HepG2 (cell line): Measurements from ENCODE around the gene LTB4R2. TPM values are rescaled to one million over a fixed set of nuclear protein-coding genes. Genes with fewer than 3 reads are reported as not detected.

Experiments used
- ATF7-NPFF ChIP-seq: sonication (generic); formaldehyde crosslinking; IDR thresholded peaks from 2 replicates; pipeline ENCODE4 v1.8.1; 2023; ENCODE audit warnings: mild to moderate bottlenecking, low read depth, missing genetic modification reagents, moderate library complexity
- EHMT2 ChIP-seq: fragments of 200-600 bp; sonication (generic); IDR thresholded peaks from 2 replicates; pipeline ENCODE4 v1.7.0; 2017; ENCODE audit warnings: antibody characterized with exemption, low read depth, low read length, borderline replicate concordance
- FOXC1 ChIP-seq: sonication (generic); formaldehyde crosslinking; IDR thresholded peaks from 2 replicates; pipeline ENCODE4 v1.8.0; 2022; ENCODE audit warnings: mild to moderate bottlenecking, missing genetic modification reagents, borderline replicate concordance
- HES4 ChIP-seq: sonication (generic); formaldehyde crosslinking; IDR thresholded peaks from 2 replicates; pipeline ENCODE4 v1.9.0; 2021; ENCODE audit warnings: mild to moderate bottlenecking, missing genetic modification reagents, borderline replicate concordance
- HOXA7 ChIP-seq: sonication (generic); formaldehyde crosslinking; IDR thresholded peaks from 2 replicates; pipeline ENCODE4 v1.8.1; 2022; ENCODE audit warnings: mild to moderate bottlenecking, missing genetic modification reagents, moderate library complexity
- KLF13 ChIP-seq: sonication (generic); formaldehyde crosslinking; IDR thresholded peaks from 2 replicates; pipeline ENCODE4 v1.4.0; 2020; ENCODE audit warnings: mild to moderate bottlenecking, missing genetic modification reagents
- PLRG1 ChIP-seq: fragments of 450-650 bp; conservative IDR thresholded peaks from 2 replicates; pipeline ENCODE4 v1.6.1; 2016
- RCOR2 ChIP-seq: IDR thresholded peaks from 2 replicates; pipeline ENCODE4 v1.6.1; 2016; ENCODE audit warnings: missing biosample characterization, missing genetic modification reagents
- RFXANK ChIP-seq: IDR thresholded peaks from 2 replicates; pipeline ENCODE4 v1.6.1; 2016
- TMF1 ChIP-seq: sonication (generic); formaldehyde crosslinking; IDR thresholded peaks from 2 replicates; pipeline ENCODE4 v1.8.1; 2022; ENCODE audit warnings: low read depth, missing genetic modification reagents
- ZNF205 ChIP-seq: IDR thresholded peaks from 2 replicates; pipeline ENCODE4 v1.6.1; 2018; ENCODE audit warnings: missing biosample characterization, missing genetic modification reagents
- polyA plus RNA-seq, 8 experiments: library from polyadenylated mRNA; depleted of rRNA in 3 of 8; stranded (reverse) in 7 of 8; unstranded in 1 of 8; fragments of >200 nt; fragmentation: Illumina TruSeq in 4 of 8; extraction: Trizol in 4 of 8; gene quantifications; 2 replicates each; pipeline versions ENCODE4 v1.2.1 to v1.2.3, GENCODE V29; 2011 to 2016; ENCODE audit warnings: low read depth in 4 of 8, missing spikeins in 1 of 8, mixed read lengths in 1 of 8; ENCODE audit not compliant: insufficient read depth in 1 of 8
- total RNA-seq, 5 experiments: library from RNA; depleted of rRNA; stranded (reverse); fragments of >200 nt; fragmentation: Illumina TruSeq; extraction: Trizol; gene quantifications; 2 replicates each; pipeline ENCODE4 v1.2.3, GENCODE V29; 2016; ENCODE audit warnings: low read depth in 1 of 5
- TF ChIP-seq, protein P1 (sequence below): sonication (generic); formaldehyde crosslinking; IDR thresholded peaks from 2 replicates; pipeline ENCODE4 v1.9.0; 2021; ENCODE audit warnings: missing genetic modification reagents, mild to moderate bottlenecking, borderline replicate concordance
- TF ChIP-seq, protein P2 (sequence below): sonication (generic); formaldehyde crosslinking; IDR thresholded peaks from 2 replicates; pipeline ENCODE4 v1.8.0; 2023; ENCODE audit warnings: mild to moderate bottlenecking, missing genetic modification reagents
- TF ChIP-seq, protein P3 (sequence below): IDR thresholded peaks from 2 replicates; pipeline ENCODE4 v1.6.1; 2016; ENCODE audit warnings: low read depth, missing genetic modification reagents, missing compliant biosample characterization
- TF ChIP-seq, protein P4 (sequence below): sonication (generic); formaldehyde crosslinking; IDR thresholded peaks from 2 replicates; pipeline ENCODE4 v1.4.0; 2020; ENCODE audit warnings: mild to moderate bottlenecking, missing genetic modification reagents
- TF ChIP-seq, protein P5 (sequence below): sonication (generic); formaldehyde crosslinking; IDR thresholded peaks from 2 replicates; pipeline ENCODE4 v1.5.0; 2020; ENCODE audit warnings: missing genetic modification reagents

LTB4R2 gene
- total and polyA plus RNA-seq, 2 of the 13 experiments (the other 11 are each of a cell fraction or from before 2014, with no cell fraction given) = 3.9 to 6.9 TPM

DNA sequence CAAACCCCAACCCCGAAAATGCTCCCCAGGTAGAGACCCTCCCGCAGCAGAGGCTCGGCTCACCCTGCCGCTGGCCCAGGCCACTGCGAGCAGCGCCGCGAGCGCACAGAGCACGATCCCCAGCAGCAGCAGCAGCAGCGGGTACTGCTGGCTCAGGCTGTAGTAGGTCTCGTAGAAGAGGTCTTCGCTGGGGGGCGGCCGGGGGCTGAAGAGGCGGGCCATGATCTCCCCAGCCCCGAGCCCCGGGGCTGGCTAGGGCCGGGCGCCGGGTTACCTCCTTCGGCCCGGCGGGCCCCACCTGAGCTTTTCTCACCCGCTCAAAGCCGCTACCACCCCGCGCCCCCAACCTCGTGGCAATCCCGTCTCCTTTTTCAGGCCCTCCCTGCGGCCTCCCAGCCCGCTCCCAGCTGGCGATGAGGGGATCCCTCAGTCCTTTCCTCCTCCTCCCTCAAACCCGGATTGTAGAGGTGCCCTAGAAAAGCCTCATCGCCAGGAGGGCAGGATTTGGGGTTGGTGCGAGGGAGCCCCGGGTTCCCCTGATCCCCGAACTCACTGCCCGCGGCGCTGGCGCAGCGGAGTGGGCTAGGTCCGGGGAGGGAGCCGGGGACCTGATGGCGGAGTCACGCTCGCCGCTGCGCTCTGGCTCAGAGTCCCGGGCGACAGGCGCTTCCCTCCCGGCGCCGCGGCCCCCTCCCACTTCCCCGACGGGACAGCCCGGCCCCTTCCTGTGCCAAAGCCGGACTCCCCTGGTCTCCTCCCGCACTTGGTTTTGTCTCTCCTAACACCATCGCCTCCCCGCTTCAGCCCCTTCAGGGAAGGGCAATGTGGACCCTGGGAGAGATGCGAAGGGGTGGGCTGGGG lies 24.7 kb downstream of the LTB4R2 start, which contains the start of gene ADCY4 (continued):
- TF ChIP-seq, protein P1, sequence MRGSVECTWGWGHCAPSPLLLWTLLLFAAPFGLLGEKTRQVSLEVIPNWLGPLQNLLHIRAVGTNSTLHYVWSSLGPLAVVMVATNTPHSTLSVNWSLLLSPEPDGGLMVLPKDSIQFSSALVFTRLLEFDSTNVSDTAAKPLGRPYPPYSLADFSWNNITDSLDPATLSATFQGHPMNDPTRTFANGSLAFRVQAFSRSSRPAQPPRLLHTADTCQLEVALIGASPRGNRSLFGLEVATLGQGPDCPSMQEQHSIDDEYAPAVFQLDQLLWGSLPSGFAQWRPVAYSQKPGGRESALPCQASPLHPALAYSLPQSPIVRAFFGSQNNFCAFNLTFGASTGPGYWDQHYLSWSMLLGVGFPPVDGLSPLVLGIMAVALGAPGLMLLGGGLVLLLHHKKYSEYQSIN = no peak
- TF ChIP-seq RFXANK (CRISPR knock-in tag) (no peak), RCOR2 (CRISPR knock-in tag) (no peak), ATF7-NPFF (CRISPR knock-in tag) (peak; percentile 46; the same call in 1 of the 2 replicates), EHMT2 (no peak), HES4 (CRISPR knock-in tag) (peak; percentile 13; the same call in 1 of the 2 replicates), KLF13 (CRISPR knock-in tag) (no peak), ZNF205 (no peak), TMF1 (CRISPR knock-in tag) (no peak), FOXC1 (CRISPR knock-in tag) (0 out of 2 replicates have a peak, but pooled peaks have one; percentile 12), HOXA7 (CRISPR knock-in tag) (no peak), PLRG1 (no peak)
- TF ChIP-seq, protein P2, sequence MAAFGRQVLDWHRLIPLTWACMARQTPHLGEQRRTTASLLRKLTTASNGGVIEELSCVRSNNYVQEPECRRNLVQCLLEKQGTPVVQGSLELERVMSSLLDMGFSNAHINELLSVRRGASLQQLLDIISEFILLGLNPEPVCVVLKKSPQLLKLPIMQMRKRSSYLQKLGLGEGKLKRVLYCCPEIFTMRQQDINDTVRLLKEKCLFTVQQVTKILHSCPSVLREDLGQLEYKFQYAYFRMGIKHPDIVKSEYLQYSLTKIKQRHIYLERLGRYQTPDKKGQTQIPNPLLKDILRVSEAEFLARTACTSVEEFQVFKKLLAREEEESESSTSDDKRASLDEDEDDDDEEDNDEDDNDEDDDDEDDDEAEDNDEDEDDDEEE (CRISPR knock-in tag) = no peak
- TF ChIP-seq, protein P3, sequence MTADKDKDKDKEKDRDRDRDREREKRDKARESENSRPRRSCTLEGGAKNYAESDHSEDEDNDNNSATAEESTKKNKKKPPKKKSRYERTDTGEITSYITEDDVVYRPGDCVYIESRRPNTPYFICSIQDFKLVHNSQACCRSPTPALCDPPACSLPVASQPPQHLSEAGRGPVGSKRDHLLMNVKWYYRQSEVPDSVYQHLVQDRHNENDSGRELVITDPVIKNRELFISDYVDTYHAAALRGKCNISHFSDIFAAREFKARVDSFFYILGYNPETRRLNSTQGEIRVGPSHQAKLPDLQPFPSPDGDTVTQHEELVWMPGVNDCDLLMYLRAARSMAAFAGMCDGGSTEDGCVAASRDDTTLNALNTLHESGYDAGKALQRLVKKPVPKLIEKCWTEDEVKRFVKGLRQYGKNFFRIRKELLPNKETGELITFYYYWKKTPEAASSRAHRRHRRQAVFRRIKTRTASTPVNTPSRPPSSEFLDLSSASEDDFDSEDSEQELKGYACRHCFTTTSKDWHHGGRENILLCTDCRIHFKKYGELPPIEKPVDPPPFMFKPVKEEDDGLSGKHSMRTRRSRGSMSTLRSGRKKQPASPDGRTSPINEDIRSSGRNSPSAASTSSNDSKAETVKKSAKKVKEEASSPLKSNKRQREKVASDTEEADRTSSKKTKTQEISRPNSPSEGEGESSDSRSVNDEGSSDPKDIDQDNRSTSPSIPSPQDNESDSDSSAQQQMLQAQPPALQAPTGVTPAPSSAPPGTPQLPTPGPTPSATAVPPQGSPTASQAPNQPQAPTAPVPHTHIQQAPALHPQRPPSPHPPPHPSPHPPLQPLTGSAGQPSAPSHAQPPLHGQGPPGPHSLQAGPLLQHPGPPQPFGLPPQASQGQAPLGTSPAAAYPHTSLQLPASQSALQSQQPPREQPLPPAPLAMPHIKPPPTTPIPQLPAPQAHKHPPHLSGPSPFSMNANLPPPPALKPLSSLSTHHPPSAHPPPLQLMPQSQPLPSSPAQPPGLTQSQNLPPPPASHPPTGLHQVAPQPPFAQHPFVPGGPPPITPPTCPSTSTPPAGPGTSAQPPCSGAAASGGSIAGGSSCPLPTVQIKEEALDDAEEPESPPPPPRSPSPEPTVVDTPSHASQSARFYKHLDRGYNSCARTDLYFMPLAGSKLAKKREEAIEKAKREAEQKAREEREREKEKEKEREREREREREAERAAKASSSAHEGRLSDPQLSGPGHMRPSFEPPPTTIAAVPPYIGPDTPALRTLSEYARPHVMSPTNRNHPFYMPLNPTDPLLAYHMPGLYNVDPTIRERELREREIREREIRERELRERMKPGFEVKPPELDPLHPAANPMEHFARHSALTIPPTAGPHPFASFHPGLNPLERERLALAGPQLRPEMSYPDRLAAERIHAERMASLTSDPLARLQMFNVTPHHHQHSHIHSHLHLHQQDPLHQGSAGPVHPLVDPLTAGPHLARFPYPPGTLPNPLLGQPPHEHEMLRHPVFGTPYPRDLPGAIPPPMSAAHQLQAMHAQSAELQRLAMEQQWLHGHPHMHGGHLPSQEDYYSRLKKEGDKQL (CRISPR knock-in tag) = no peak
- TF ChIP-seq, protein P4, sequence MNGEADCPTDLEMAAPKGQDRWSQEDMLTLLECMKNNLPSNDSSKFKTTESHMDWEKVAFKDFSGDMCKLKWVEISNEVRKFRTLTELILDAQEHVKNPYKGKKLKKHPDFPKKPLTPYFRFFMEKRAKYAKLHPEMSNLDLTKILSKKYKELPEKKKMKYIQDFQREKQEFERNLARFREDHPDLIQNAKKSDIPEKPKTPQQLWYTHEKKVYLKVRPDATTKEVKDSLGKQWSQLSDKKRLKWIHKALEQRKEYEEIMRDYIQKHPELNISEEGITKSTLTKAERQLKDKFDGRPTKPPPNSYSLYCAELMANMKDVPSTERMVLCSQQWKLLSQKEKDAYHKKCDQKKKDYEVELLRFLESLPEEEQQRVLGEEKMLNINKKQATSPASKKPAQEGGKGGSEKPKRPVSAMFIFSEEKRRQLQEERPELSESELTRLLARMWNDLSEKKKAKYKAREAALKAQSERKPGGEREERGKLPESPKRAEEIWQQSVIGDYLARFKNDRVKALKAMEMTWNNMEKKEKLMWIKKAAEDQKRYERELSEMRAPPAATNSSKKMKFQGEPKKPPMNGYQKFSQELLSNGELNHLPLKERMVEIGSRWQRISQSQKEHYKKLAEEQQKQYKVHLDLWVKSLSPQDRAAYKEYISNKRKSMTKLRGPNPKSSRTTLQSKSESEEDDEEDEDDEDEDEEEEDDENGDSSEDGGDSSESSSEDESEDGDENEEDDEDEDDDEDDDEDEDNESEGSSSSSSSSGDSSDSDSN (CRISPR knock-in tag) = no peak
- TF ChIP-seq, protein P5, sequence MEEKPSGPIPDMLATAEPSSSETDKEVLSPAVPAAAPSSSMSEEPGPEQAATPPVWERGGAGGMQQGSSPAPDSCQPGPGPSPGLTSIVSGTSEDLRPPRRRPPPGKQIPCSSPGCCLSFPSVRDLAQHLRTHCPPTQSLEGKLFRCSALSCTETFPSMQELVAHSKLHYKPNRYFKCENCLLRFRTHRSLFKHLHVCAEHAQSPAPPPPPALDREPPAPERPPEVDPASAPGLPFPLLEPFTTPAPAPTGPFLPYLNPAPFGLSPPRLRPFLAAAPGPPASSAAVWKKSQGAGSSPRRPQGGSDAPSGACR (CRISPR knock-in tag) = no peak
